HEK293 (cell line): ENCODE results near the gene TET2.

ENCODE experiments used
- CTCF ChIP-seq: fragments of 450-650 bp; formaldehyde crosslinking; IDR thresholded peaks from 2 replicates; pipeline ENCODE4 v1.5.1; 2016; ENCODE audit warnings: missing biosample characterization, missing genetic modification characterization
- YY1 ChIP-seq: fragments of 450-650 bp; formaldehyde crosslinking; IDR thresholded peaks from 2 replicates; pipeline ENCODE4 v1.5.1; 2018; ENCODE audit warnings: missing biosample characterization, missing genetic modification characterization
- ZNF10 ChIP-seq: fragments of 450-650 bp; formaldehyde crosslinking; IDR thresholded peaks from 2 replicates; pipeline ENCODE4 v1.5.1; 2017; ENCODE audit warnings: missing biosample characterization, missing genetic modification characterization
- ZNF274 ChIP-seq, 2 experiments: fragments of 200-500 bp in 1 of 2; fragments of 450-650 bp in 1 of 2; sonication (Bioruptor generic) in 1 of 2; formaldehyde crosslinking in 1 of 2; IDR thresholded peaks; 2 replicates each; pipeline versions ENCODE4 v1.5.1 to v1.6.1; 2014 to 2016; ENCODE audit warnings: borderline replicate concordance in 1 of 2, inconsistent platforms in 1 of 2, low read length in 1 of 2, missing biosample characterization in 1 of 2, missing genetic modification characterization in 1 of 2
- ZNF48 ChIP-seq: fragments of 450-650 bp; formaldehyde crosslinking; IDR thresholded peaks from 2 replicates; pipeline ENCODE4 v1.5.1; 2016; ENCODE audit warnings: missing biosample characterization, missing genetic modification characterization
- ZNF549 ChIP-seq: fragments of 450-650 bp; IDR thresholded peaks from 2 replicates; pipeline ENCODE4 v1.5.1; 2018; ENCODE audit warnings: missing biosample characterization, missing genetic modification characterization, mild to moderate bottlenecking, inconsistent platforms, moderate library complexity
- ZNF555 ChIP-seq: fragments of 450-650 bp; formaldehyde crosslinking; conservative IDR thresholded peaks from 2 replicates; pipeline ENCODE4 v1.5.1; 2017; ENCODE audit warnings: missing biosample characterization, mild to moderate bottlenecking, missing genetic modification characterization, inconsistent platforms

- TF ChIP-seq CTCF (tag by site-specific recombination) (no peak), YY1 (tag by site-specific recombination) (no peak), ZNF549 (tag by site-specific recombination) (no peak), ZNF10 (no peak), ZNF274 (IDR thresholded peaks at IDR 0.05; ENCODE audit: low read length) (no peak), ZNF274 (tag by site-specific recombination; IDR thresholded peaks at IDR 0.05; ENCODE audit: borderline replicate concordance) (no peak), ZNF555 (tag by site-specific recombination) (no peak), ZNF48 (tag by site-specific recombination) (no peak)
Observed at GRCh38 chr4:105227054-105227453, 80.4 kb downstream of the TET2 start.
